Activated T-helper 2 cell treated with anti-CD3 and anti-CD28 coated beads, Interferon-gamma antibody, Interleukin-2, Interleukin-4, amounts not matched to agents 10 μg/mL and 5 μg/mL and 100 μg/mL, durations not matched to agents 14 hours and 24 hours and 36 hours (primary cell): ENCODE data around the gene ABCB4. TPM values are rescaled to one million over a fixed set of nuclear protein-coding genes. Genes with fewer than 3 reads are reported as not detected.
"Not testable (repeated sequence)": the region's sequence is repeated elsewhere in the genome, so short reads cannot be mapped to it uniquely, and the experiment has no call there.

Experiments used
- DNase-seq: peaks from one replicate; pipeline ENCODE4 v3.0.0; 2021; ENCODE audit warnings: low spot score
- H3K27ac Mint-ChIP-seq: one replicate; pipeline ENCODE4 v1.8.0; 2021; ENCODE audit warnings: mixed read lengths
- H3K27me3 Mint-ChIP-seq: one replicate; pipeline ENCODE4 v1.8.0; 2021; ENCODE audit warnings: low read depth, mixed read lengths
- H3K36me3 Mint-ChIP-seq: one replicate; pipeline ENCODE4 v1.8.0; 2021; ENCODE audit warnings: low read depth, mixed read lengths
- H3K4me1 Mint-ChIP-seq: one replicate; pipeline ENCODE4 v1.8.0; 2021; ENCODE audit warnings: low read depth, mixed read lengths
- H3K4me3 Mint-ChIP-seq: one replicate; pipeline ENCODE4 v1.8.0; 2021; ENCODE audit warnings: low read depth, mild to moderate bottlenecking, moderate library complexity, mixed read lengths
- H3K9me3 Mint-ChIP-seq: one replicate; pipeline ENCODE4 v1.8.0; 2021; ENCODE audit warnings: mixed read lengths
- intact Hi-C: fragments of 100-400 bp; cut with micrococcal nuclease; formaldehyde crosslinking; loops from one replicate; pipeline ENCODE4 v1.15.1; 2023
- total RNA-seq: library from RNA; stranded (reverse); gene quantifications from 2 replicates; pipeline ENCODE4 v1.2.3, GENCODE V29; 2022

Gene ABCB4
- total RNA-seq, 1 donor from 2014 or later: not detected

DNA sequence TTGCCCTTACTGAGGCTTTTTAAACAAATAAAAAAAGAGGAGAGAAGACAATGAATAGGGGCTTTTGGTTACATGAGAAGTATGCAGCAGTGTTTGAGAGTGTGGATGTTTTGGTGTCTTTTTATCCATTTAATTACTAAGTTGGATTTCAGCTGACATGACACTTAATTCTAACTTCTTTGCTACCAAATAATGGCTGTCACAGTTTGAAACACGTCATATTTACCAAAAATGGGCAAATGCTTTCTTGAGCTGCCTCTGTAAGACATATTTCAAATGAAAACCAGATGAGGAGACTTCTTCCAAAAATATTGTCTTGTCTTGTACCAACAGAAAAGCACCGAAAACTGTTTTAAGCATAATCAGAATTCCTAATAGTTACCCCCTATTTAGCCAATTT lies 4.0 kb downstream of the ABCB4 start:
- H3K27me3 Mint-ChIP-seq: peaks cover 38% of the 10 kb centered on the region
- no peak for DNase-seq
- no peaks in the 10 kb centered on the region for H3K36me3 Mint-ChIP-seq
- peaks cover 4% of the 10 kb centered on the region for H3K4me1 Mint-ChIP-seq
- no peak overlapping the region for H3K4me3 Mint-ChIP-seq
- H3K27ac Mint-ChIP-seq: no peak overlapping the region
- intact Hi-C loops: loop anchor here (10.0 kb wide), 1 partner anchor 153 kb away; the partner anchor contains the start of gene RUNDC3B
- H3K9me3 Mint-ChIP-seq: no peaks in the 10 kb centered on the region

DNA sequence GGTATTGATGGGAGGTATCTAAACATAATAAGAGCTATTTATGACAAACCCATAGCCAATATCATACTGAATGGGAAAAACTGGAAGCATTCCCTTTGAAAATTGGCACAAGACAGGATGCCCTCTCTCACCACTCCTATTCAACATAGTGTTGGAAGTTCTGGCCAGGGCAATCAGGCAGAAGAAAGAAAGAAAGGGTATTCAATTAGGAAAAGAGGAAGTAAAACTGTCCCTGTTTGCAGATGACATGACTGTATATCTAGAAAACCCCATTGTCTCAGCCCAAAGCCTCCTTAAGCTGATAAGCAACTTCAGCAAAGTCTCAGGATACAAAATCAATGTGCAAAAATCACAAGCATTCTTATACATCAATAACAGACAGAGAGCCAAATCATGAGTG lies 6.3 kb downstream of the ABCB4 start:
- intact Hi-C loops: not testable (repeated sequence)

DNA sequence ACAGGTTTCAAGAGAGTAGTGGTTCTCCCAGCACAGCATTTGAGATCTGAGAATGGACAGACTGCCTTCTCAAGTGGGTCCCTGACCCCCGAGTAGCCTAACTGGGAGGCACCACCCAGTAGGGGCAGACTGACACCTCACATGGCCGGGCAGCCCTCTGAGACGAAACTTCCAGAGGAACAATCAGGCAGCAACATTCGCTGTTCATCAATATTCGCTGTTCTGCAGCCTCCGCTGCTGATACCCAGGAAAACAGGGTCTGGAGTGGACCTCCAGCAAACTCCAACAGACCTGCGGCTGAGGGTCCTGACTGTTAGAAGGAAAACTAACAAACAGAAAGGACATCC lies 10.0 kb downstream of the ABCB4 start:
- DNase-seq, intact Hi-C loops, H3K27me3 Mint-ChIP-seq, H3K36me3 Mint-ChIP-seq, H3K27ac Mint-ChIP-seq, H3K4me3 Mint-ChIP-seq, H3K4me1 Mint-ChIP-seq, H3K9me3 Mint-ChIP-seq: not testable (repeated sequence)

More for the DNA sequence above, 6.3 kb downstream of the ABCB4 start:
- not testable (repeated sequence) for H3K4me1 Mint-ChIP-seq, H3K36me3 Mint-ChIP-seq, H3K27ac Mint-ChIP-seq, H3K4me3 Mint-ChIP-seq, DNase-seq, H3K9me3 Mint-ChIP-seq
- H3K27me3 Mint-ChIP-seq: peaks cover 24% of the 10 kb centered on the region

DNA sequence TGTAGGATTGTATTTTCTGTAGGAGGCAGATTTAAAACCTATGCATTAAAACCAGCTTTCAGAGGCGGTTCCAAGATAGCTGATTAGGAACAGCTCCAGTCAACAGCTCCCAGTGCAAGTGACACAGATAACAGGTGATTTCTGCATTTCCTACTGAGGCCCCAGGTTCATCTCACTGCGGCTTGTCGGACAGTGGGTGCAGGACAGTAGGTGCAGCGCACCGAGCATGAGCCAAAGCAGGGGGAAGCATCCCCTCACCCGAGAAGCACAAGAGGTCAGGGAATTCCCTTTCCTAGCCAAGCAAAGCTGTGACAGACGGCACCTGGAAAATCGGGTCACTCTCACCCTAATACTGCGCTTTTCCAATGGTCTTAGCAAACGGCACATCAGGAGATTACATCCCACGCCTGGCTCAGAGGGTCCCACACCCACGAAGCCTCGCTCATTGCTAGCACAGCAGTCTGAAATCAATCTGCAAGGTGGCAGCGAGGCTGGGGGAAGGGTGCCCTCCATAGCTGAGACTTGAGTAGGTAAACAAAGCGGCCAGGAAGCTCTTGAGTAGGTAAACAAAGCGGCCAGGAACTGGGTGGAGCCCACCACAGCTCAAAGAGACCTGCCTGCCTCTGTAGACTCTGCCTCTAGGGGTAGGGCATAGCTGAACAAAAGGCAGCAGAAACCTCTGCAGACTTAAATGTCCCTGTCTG lies 10.5 kb downstream of the ABCB4 start:
- H3K36me3 Mint-ChIP-seq, DNase-seq, H3K27me3 Mint-ChIP-seq, H3K4me3 Mint-ChIP-seq, H3K27ac Mint-ChIP-seq, H3K4me1 Mint-ChIP-seq, H3K9me3 Mint-ChIP-seq, intact Hi-C loops: not testable (repeated sequence)

DNA sequence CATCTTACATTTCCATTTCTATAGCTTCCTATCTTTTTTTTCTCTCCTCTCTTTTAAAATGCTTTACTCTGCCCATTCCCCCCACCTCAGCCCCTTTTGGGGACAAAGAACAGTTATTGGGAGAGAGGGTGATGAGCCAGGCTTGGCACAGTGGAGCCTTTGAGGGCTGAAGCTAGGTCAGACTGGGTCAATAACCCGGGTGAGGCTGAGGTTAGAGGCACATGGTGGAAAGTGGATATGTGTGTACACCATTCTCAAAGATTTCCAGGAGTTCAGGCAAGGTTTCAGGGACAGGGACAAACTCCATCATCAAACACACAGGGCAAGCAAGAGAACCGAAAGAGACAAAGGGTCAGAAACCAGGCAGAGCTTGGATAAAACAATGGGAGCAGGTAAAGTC lies 11.5 kb downstream of the ABCB4 start:
- H3K27ac Mint-ChIP-seq: no peak overlapping the region
- intact Hi-C loops: no loop called here
- H3K4me3 Mint-ChIP-seq: no peak overlapping the region
- H3K4me1 Mint-ChIP-seq: no peaks in the 10 kb centered on the region
- peaks cover 9% of the 10 kb centered on the region for H3K27me3 Mint-ChIP-seq
- H3K36me3 Mint-ChIP-seq: no peaks in the 10 kb centered on the region
- no peaks in the 10 kb centered on the region for H3K9me3 Mint-ChIP-seq
- no peak for DNase-seq

DNA sequence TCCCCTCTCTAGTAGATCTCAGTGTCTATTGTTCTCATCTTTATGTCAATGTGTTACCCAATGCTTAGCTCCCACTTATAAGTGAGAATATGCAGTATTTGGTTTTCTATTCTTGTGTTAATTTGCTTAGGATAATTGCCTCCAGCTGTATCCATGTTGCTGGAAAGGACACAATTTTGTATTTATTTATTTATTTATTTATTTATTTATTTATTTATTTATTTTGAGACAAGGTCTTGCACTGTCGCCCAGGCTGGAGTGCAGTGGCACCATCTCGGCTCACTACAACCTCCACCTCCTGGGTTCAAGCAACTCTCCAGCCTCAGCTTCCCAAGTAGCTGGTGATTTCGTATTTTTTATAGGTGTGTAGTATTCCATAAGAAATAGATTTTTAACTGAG lies 15.0 kb downstream of the ABCB4 start:
- intact Hi-C loops, H3K27ac Mint-ChIP-seq, H3K4me1 Mint-ChIP-seq, H3K9me3 Mint-ChIP-seq, DNase-seq, H3K27me3 Mint-ChIP-seq, H3K4me3 Mint-ChIP-seq, H3K36me3 Mint-ChIP-seq: not testable (repeated sequence)

DNA sequence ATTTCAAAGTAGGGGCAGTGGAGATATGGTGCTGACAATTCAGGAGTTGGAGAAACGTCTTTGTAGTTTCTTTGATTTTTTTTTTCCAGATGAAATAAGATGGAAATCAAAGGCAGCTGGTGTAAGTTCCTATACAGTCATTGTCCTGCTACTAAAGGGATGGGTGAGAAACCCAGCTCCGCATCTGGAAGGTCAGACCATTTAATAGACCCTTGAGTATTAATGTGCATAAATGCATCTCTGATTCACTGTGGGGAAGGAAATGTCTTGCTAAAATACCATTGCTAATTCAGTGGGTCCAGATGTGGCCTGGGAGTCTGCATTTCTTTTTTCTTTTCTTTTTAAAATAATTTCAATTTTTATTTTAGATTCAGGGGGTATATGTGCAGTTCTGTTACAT lies 15.5 kb downstream of the ABCB4 start:
- Mint-ChIP-seq H3K4me1 (no peaks in the 10 kb centered on the region), H3K27me3 (peaks cover 5% of the 10 kb centered on the region), H3K36me3 (no peaks in the 10 kb centered on the region), H3K4me3 (no peak overlapping the region), H3K9me3 (no peaks in the 10 kb centered on the region), H3K27ac (no peak overlapping the region)
- intact Hi-C loops: no loop called here
- DNase-seq: no peak

DNA sequence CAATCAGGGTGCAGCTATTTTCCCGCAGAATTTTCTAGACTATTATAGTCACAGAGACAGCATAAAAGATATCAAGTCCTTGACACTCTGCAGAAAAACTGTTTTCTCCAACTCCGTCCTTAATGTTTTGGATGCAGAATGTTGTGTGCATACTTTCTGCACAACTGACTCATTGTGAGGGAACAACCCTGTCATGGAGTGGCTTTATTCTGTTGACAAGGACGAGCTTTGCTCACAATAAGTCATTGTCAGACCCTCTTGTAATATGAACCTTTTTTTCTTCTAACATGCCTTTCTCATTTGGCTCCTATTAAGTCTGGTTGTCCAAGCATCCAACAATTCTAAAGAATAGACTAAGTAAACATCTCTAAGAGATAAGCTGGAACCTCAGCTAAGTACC lies 17.3 kb downstream of the ABCB4 start:
- no peak overlapping the region for H3K27ac Mint-ChIP-seq
- H3K4me1 Mint-ChIP-seq: no peaks in the 10 kb centered on the region
- intact Hi-C loops: no loop called here
- peaks cover 4% of the 10 kb centered on the region for H3K27me3 Mint-ChIP-seq
- DNase-seq: no peak
- H3K9me3 Mint-ChIP-seq: no peaks in the 10 kb centered on the region
- no peaks in the 10 kb centered on the region for H3K36me3 Mint-ChIP-seq
- H3K4me3 Mint-ChIP-seq: no peak overlapping the region

DNA sequence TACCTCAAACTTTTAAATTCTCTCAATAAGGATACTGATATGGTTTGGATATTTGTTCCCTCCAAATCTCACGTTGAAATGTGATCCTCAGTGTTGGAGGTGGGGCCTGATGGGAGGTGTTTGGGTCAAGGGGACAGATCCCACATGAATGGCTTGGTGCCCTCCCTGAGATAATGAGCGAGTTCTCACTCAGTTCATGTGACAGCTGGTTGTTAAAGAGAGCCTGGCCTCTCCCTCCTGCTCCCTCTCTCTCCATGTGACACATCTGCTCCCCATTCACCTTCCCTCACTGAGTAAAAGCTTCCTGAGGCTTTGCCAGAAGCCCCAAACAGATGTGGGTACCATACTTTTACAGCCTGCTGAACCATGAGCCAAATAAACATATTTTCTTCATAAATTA lies 19.2 kb downstream of the ABCB4 start:
- intact Hi-C loops: no loop called here
- Mint-ChIP-seq H3K9me3 (no peaks in the 10 kb centered on the region), H3K27me3 (peaks cover 4% of the 10 kb centered on the region)

DNA sequence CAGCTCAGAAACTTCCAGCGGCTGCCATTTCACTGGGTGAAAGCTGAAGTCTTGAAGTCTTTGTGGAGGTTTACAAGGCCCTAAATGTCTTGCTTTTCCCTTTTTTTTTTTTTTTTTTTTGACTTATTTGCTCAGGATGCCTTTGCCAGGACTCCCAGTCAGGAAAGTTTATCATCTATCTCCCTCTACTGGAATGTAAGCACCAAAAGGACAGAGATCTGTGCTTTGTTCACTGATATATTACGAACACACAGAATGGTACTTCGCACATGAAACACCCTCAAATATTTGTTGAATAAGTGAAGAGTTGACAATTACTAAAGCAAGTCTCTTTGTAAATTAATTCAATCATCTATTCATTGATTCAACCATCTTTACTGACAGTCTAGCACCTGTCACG lies 23.2 kb downstream of the ABCB4 start:
- no peaks in the 10 kb centered on the region for H3K36me3 Mint-ChIP-seq
- DNase-seq: no peak
- H3K27ac Mint-ChIP-seq: no peak overlapping the region
- no peaks in the 10 kb centered on the region for H3K9me3 Mint-ChIP-seq
- intact Hi-C loops: no loop called here
- H3K27me3 Mint-ChIP-seq: peaks cover 15% of the 10 kb centered on the region
- no peaks in the 10 kb centered on the region for H3K4me1 Mint-ChIP-seq
- no peak overlapping the region for H3K4me3 Mint-ChIP-seq

More for the DNA sequence above, 19.2 kb downstream of the ABCB4 start:
- no peak overlapping the region for H3K4me3 Mint-ChIP-seq
- DNase-seq: no peak
- no peaks in the 10 kb centered on the region for H3K36me3 Mint-ChIP-seq
- no peak overlapping the region for H3K27ac Mint-ChIP-seq
- no peaks in the 10 kb centered on the region for H3K4me1 Mint-ChIP-seq

DNA sequence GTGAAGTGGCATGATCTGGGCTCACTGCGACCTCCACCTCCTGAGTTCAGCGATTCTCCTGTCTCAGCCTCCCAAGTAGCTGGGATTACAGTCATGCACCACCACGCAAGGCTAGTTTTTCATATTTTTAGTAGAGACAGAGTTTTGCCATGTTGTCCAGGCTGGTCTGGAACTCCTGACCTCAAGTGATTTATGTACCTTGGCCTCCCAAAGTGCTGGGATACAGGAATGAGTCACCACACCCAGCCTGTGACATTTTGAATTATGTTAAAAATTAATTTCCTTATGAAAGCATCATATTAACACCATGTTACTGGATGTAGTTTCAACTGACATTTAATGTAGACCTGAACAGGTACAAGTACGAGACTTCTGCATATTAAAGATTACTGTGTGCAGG lies 24.3 kb downstream of the ABCB4 start:
- intact Hi-C loops: no loop called here
- no peak for DNase-seq
- Mint-ChIP-seq H3K36me3 (no peaks in the 10 kb centered on the region), H3K27me3 (peaks cover 17% of the 10 kb centered on the region), H3K4me3 (no peak overlapping the region), H3K4me1 (no peaks in the 10 kb centered on the region), H3K9me3 (no peaks in the 10 kb centered on the region), H3K27ac (no peak overlapping the region)

DNA sequence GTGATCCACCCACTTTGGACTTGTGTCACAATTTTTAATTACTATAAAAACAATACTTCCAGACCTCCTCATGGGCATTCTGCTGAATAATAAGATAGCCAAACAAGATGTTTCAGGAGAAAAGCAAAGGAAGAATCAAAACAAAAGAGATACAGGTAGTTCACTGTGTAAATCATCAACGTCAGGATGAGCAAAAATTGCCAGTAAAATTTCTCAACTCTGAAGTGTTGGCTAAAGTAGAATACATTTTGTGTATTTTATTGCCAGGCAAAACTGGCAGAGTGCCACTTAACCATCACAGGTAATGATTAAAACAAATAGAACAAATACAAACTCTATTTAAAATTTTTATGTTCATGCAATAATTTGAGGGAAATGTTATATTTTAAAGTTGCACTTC lies 24.8 kb downstream of the ABCB4 start:
- Mint-ChIP-seq H3K9me3 (no peaks in the 10 kb centered on the region), H3K36me3 (no peaks in the 10 kb centered on the region), H3K4me1 (no peaks in the 10 kb centered on the region), H3K4me3 (no peak overlapping the region), H3K27ac (no peak overlapping the region), H3K27me3 (peaks cover 17% of the 10 kb centered on the region)
- DNase-seq: no peak
- intact Hi-C loops: no loop called here

DNA sequence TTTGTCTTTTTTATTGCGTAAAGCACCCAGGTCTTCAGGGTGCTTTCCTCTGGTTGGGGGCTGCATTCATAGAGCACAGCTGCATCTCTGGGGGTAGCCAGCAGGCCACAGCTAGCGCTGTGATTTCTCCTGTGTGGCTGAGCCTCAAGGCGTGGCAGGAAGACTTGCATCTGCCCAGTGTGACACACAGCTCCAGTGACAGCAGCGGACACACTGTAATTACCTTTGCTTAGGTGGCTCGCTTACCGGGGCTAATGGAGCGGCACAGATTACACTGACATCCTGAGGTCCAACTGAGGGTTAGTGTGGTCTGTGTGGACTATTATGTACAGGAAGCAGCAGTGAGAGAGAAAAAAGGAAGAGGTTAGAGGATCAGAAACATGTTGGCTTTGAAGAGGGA lies 27.1 kb downstream of the ABCB4 start:
- no peak for DNase-seq
- intact Hi-C loops: no loop called here
- Mint-ChIP-seq H3K4me1 (no peaks in the 10 kb centered on the region), H3K27ac (no peak overlapping the region), H3K36me3 (no peaks in the 10 kb centered on the region), H3K27me3 (peaks cover 16% of the 10 kb centered on the region), H3K4me3 (no peak overlapping the region), H3K9me3 (no peaks in the 10 kb centered on the region)

DNA sequence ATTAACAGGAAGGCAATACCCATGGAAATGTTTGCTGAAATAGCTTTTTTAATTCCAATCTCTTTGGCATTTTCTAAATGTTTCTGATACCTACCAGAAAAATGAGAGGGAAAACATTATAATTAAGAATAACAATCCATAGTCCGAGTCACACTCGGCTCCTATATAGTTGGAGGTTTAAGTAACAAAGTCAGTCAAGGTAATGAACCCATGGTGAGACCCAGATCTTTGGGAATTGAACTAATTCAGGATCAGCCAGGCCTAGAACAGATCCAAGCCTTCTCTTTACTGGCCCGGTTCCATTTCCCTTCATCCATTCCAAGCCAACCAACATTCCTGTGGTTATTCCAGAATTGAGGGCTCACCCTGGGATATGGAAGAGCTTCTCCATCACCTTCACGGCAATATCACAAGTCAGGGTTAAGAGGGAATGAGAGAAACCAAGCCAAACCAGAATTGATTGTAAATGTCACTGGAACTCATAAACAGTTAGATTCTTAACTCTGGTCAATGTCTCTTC lies 28.3 kb downstream of the ABCB4 start:
- DNase-seq: no peak
- no peaks in the 10 kb centered on the region for H3K4me1 Mint-ChIP-seq
- peaks cover 16% of the 10 kb centered on the region for H3K27me3 Mint-ChIP-seq
- no peak overlapping the region for H3K27ac Mint-ChIP-seq
- H3K36me3 Mint-ChIP-seq: no peaks in the 10 kb centered on the region
- H3K4me3 Mint-ChIP-seq: no peak overlapping the region
- no peaks in the 10 kb centered on the region for H3K9me3 Mint-ChIP-seq
- intact Hi-C loops: no loop called here
